Activated T-cell treated with anti-CD3 and anti-CD28 coated beads, Interleukin-2, amount 50 U/mL, for 72 hours (primary cell): Measurements from ENCODE around the gene ZNF283. TPM values are rescaled to one million over a fixed set of nuclear protein-coding genes. Genes with fewer than 3 reads are reported as not detected.
"Not testable (repeated sequence)": the region's sequence is repeated elsewhere in the genome, so short reads cannot be mapped to it uniquely, and the experiment has no call there.

ENCODE experiments used
- ATAC-seq, 2 donors: fragments of 150-1000 bp; cut with Tn5 transposase; replicated peaks in 1 of 2; 2 replicates each; pipeline ENCODE4 v1.10.0; 2021; ENCODE audit warnings: moderate library complexity in 2 of 2, mild to moderate bottlenecking in 1 of 2
- DNase-seq, 2 donors: peaks; one replicate each; pipeline ENCODE4 v3.0.0; 2021 to 2022; ENCODE audit warnings: mixed read lengths in 1 of 2
- H3K27ac Mint-ChIP-seq: one replicate; pipeline ENCODE4 v1.8.0; 2022; ENCODE audit warnings: mild to moderate bottlenecking, moderate library complexity, mixed read lengths
- H3K27me3 Mint-ChIP-seq: one replicate; pipeline ENCODE4 v1.8.0; 2022; ENCODE audit warnings: low read depth, mixed read lengths
- H3K36me3 Mint-ChIP-seq, 2 donors: one replicate each; pipeline ENCODE4 v1.8.0; 2022; ENCODE audit warnings: mixed read lengths in 2 of 2, mild to moderate bottlenecking in 1 of 2; ENCODE audit not compliant: insufficient read depth in 2 of 2
- H3K4me1 Mint-ChIP-seq: one replicate; pipeline ENCODE4 v1.8.0; 2022; ENCODE audit warnings: low read depth, mixed read lengths
- H3K4me3 Mint-ChIP-seq, 2 donors: one replicate each; pipeline ENCODE4 v1.8.0; 2022; ENCODE audit warnings: mild to moderate bottlenecking in 2 of 2, mixed read lengths in 2 of 2, moderate library complexity in 2 of 2
- H3K9me3 Mint-ChIP-seq, 2 donors: one replicate each; pipeline ENCODE4 v1.8.0; 2022; ENCODE audit warnings: mixed read lengths in 2 of 2
- total RNA-seq, 2 donors: library from RNA; stranded (reverse); gene quantifications; one replicate each; pipeline ENCODE4 v1.2.3, GENCODE V29; 2022

ZNF283 gene
- total RNA-seq, 2 donors from 2014 or later, result 6.9 to 7.3 TPM

GRCh38 chr19:43824572-43824971 lies 2.5 kb upstream of the ZNF283 start:
- peaks cover 29% of the 10 kb centered on the region for H3K4me1 Mint-ChIP-seq
- DNase-seq, ATAC-seq, H3K27ac Mint-ChIP-seq, H3K4me3 Mint-ChIP-seq: not testable (repeated sequence)
- peaks cover 11 to 22% of the 10 kb centered on the region in 2 donors for H3K36me3 Mint-ChIP-seq
- H3K9me3 Mint-ChIP-seq, result peaks cover 8 to 13% of the 10 kb centered on the region in 2 donors
- H3K27me3 Mint-ChIP-seq, result peaks cover 21% of the 10 kb centered on the region

GRCh38 chr19:43839139-43839538 lies 12.0 kb downstream of the ZNF283 start:
- H3K4me3 Mint-ChIP-seq, result no peak overlapping the region
- H3K4me1 Mint-ChIP-seq, result no peaks in the 10 kb centered on the region
- no peaks in the 10 kb centered on the region for H3K27me3 Mint-ChIP-seq
- ATAC-seq (no peak), DNase-seq (no peak)
- peaks cover 44 to 78% of the 10 kb centered on the region in 2 donors for H3K36me3 Mint-ChIP-seq
- peaks cover 13 to 30% of the 10 kb centered on the region in 2 donors for H3K9me3 Mint-ChIP-seq
- no peak overlapping the region for H3K27ac Mint-ChIP-seq

- DNase-seq (no peak), ATAC-seq (no peak)
- H3K36me3 Mint-ChIP-seq, result peaks cover 42 to 77% of the 10 kb centered on the region in 2 donors
- H3K27ac Mint-ChIP-seq, result no peak overlapping the region
- no peaks in the 10 kb centered on the region for H3K27me3 Mint-ChIP-seq
- H3K9me3 Mint-ChIP-seq, result peaks cover 11 to 28% of the 10 kb centered on the region in 2 donors
- H3K4me3 Mint-ChIP-seq, result no peak overlapping the region
- H3K4me1 Mint-ChIP-seq, result no peaks in the 10 kb centered on the region
Measured at GRCh38 chr19:43842007-43842406, 14.9 kb downstream of the ZNF283 start.

DNA sequence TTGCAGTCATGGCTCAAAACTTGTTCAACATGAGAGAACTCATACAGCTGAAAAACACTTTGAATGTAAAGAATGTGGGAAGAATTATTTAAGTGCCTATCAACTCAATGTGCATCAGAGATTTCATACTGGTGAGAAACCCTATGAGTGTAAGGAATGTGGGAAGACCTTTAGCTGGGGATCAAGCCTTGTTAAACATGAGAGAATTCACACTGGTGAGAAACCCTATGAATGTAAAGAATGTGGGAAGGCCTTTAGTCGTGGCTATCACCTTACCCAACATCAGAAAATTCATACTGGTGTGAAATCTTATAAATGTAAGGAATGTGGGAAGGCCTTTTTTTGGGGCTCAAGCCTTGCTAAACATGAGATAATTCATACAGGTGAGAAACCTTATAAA lies 20.1 kb downstream of the ZNF283 start:
- no peak overlapping the region for H3K4me3 Mint-ChIP-seq
- ATAC-seq (no peak), DNase-seq (no peak)
- H3K4me1 Mint-ChIP-seq, result no peaks in the 10 kb centered on the region
- no peaks in the 10 kb centered on the region for H3K27me3 Mint-ChIP-seq
- no peak overlapping the region for H3K27ac Mint-ChIP-seq
- H3K36me3 Mint-ChIP-seq, result peaks cover 28 to 58% of the 10 kb centered on the region in 2 donors
- peaks cover 13 to 27% of the 10 kb centered on the region in 2 donors for H3K9me3 Mint-ChIP-seq

DNA sequence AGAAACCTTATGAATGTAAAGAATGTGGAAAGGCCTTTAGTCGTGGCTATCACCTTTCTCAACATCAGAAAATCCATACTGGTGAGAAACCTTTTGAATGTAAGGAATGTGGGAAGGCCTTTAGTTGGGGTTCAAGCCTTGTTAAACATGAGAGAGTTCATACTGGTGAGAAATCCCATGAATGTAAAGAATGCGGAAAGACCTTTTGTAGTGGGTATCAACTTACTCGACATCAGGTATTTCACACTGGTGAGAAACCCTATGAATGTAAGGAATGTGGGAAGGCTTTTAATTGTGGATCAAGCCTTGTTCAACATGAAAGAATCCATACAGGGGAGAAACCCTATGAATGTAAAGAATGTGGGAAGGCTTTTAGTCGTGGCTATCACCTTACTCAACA lies 20.8 kb downstream of the ZNF283 start:
- H3K36me3 Mint-ChIP-seq, result peaks cover 33 to 59% of the 10 kb centered on the region in 2 donors
- H3K9me3 Mint-ChIP-seq, result peaks cover 13 to 33% of the 10 kb centered on the region in 2 donors
- no peaks in the 10 kb centered on the region for H3K27me3 Mint-ChIP-seq

GRCh38 chr19:43848821-43849220 lies 21.7 kb downstream of the ZNF283 start:
- no peaks in the 10 kb centered on the region for H3K4me1 Mint-ChIP-seq
- H3K9me3 Mint-ChIP-seq, result peaks cover 13 to 34% of the 10 kb centered on the region in 2 donors

More for the DNA sequence above, 20.8 kb downstream of the ZNF283 start:
- no peak for DNase-seq
- no peak overlapping the region for H3K4me3 Mint-ChIP-seq
- no peak for ATAC-seq
- no peaks in the 10 kb centered on the region for H3K4me1 Mint-ChIP-seq
- H3K27ac Mint-ChIP-seq, result no peak overlapping the region

DNA sequence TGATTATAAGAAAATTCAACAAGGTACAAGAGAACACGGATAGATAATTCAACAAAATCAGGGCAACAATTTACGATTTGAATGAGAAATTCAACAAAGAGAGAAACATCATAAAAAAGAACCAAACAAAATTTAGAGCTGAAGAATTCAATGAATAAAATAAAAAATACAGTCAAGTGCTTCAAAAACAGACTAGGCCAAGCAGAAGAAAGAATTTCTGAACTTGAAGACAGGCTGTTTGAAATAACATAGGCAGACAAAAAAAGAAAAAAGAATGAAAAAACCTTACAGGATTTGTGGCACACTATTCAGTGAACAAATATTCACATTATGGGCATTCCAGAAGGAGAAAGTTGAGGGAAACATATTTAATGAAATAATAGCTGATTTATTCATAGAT lies 31.1 kb downstream of the ZNF283 start:
- Mint-ChIP-seq H3K9me3 (peaks cover 20 to 25% of the 10 kb centered on the region in 2 donors), H3K36me3 (peaks cover 12 to 32% of the 10 kb centered on the region in 2 donors), H3K27me3 (no peaks in the 10 kb centered on the region), H3K4me1 (no peaks in the 10 kb centered on the region), H3K4me3 (no peak overlapping the region), H3K27ac (no peak overlapping the region)
- DNase-seq (no peak), ATAC-seq (no peak)

More at GRCh38 chr19:43848821-43849220, 21.7 kb downstream of the ZNF283 start:
- H3K27me3 Mint-ChIP-seq, result no peaks in the 10 kb centered on the region
- H3K36me3 Mint-ChIP-seq, result peaks cover 34 to 57% of the 10 kb centered on the region in 2 donors
- H3K27ac Mint-ChIP-seq, result no peak overlapping the region
- DNase-seq, result no peak
- no peak for ATAC-seq
- H3K4me3 Mint-ChIP-seq, result no peak overlapping the region

GRCh38 chr19:43866923-43867322 lies 39.8 kb downstream of the ZNF283 start:
- ATAC-seq, H3K27me3 Mint-ChIP-seq, H3K27ac Mint-ChIP-seq, DNase-seq, H3K4me1 Mint-ChIP-seq, H3K4me3 Mint-ChIP-seq: not testable (repeated sequence)
- Mint-ChIP-seq H3K36me3 (peaks cover 4 to 24% of the 10 kb centered on the region in 2 donors), H3K9me3 (peaks cover 8 to 10% of the 10 kb centered on the region in 2 donors)

DNA sequence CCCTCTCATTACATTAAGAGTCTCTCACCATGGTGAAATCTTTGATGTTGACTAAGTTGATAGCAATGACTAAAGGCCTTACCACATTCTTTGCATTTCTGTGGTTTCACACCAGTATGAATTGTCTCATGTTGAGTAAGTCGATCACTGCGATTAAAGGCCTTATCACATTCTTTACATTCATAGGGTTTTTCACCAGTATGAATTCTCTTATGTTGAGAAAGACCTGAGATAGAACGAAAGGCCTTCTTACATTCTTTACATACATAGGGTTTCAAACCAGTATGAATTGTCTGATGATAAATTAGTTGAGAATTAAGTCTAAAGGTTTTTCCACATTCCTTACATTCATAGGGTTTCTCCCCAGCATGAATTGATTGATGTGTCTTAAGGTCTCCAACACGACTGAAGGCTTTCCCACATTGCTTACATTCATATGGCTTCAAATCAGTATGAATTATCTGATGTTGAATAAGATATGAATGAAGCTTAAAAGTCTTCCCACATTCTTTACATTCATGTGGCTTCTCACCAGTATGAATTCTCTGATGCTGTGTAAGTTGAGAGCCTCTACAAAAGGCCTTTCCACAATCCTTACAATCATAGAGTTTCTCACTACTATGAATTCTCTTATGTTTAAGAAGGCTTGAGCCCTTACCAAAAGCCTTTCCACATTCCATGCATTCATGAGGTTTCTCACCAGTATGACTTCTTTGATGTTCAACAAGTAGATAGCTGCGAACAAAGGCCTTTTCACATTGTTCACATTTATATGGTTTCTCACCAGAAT lies 45.6 kb downstream of the ZNF283 start:
- Mint-ChIP-seq H3K4me3 (no peak overlapping the region), H3K27ac (no peak overlapping the region), H3K27me3 (no peaks in the 10 kb centered on the region), H3K4me1 (no peaks in the 10 kb centered on the region), H3K36me3 (peaks cover 14 to 44% of the 10 kb centered on the region in 2 donors), H3K9me3 (peaks cover 25 to 32% of the 10 kb centered on the region in 2 donors)
- ATAC-seq (no peak), DNase-seq (no peak)

DNA sequence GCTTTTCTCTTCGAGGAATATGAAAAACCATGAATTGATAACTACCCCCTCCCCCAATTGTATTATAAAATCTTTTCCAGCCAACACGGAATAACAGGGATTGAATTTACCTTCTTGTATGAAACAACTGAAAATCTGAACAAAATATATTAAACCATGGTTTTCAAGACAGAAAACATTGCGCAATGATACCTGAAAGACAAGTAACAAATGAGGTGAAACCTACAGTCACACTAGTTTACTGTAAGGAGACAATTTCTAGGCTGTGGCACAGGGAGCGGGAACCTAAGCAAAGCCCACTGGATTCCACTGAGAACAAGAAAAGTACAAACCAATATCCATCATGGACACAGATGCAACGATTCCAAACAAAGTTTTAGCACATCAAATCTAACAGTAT lies 53.4 kb downstream of the ZNF283 start:
- Mint-ChIP-seq H3K4me3 (no peak overlapping the region), H3K4me1 (no peaks in the 10 kb centered on the region), H3K27me3 (no peaks in the 10 kb centered on the region), H3K9me3 (peaks cover 29 to 34% of the 10 kb centered on the region in 2 donors), H3K27ac (no peak overlapping the region), H3K36me3 (peaks cover 27 to 38% of the 10 kb centered on the region in 2 donors)
- ATAC-seq (no peak), DNase-seq (no peak)

GRCh38 chr19:43883864-43884263 lies 56.7 kb downstream of the ZNF283 start, which contains the start of gene ZNF404:
Gene ZNF404 (minus strand): TSS chr19:43883964.
- Mint-ChIP-seq H3K27me3 (no peaks in the 10 kb centered on the region), H3K27ac (no peak within 1 kb of the TSS), H3K9me3 (peaks cover 28% of the 10 kb centered on the region in 2 donors), H3K36me3 (peaks cover 24 to 33% of the 10 kb centered on the region in 2 donors), H3K4me1 (no peaks in the 10 kb centered on the region), H3K4me3 (no peak within 1 kb of the TSS)
- ATAC-seq (no peak), DNase-seq (no peak)

DNA sequence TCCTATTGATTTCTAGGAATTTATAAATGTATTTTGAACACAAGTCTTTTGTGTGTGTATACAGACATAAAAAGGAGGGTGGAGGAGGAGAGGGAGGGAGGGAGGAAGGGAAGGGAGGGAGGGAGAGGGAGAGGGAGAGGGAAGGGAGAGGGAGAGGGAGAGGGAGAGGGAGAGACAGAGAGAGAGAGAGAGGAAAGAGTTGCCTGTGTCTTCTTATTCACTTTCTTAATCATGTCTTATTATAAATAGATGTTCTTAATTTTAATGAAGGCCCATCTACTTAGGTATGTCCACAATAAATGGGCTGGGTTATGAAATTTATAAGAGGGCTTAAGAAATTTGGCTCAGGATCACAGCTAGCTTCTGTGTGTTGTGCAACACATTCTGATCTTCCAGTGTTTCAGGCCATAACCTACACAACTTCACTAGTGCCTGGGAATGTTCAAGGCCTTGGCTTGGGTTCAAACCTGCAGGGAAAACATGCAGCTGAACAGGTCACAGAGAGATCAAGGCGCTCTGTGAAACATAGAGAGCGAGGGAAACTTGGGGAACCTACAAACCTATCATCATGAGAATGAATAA lies 68.7 kb downstream of the ZNF283 start:
- Mint-ChIP-seq H3K4me1 (peaks cover 7% of the 10 kb centered on the region), H3K36me3 (peaks cover 19 to 26% of the 10 kb centered on the region in 2 donors), H3K27me3 (no peaks in the 10 kb centered on the region), H3K9me3 (peaks cover 16 to 20% of the 10 kb centered on the region in 2 donors), H3K27ac (no peak overlapping the region), H3K4me3 (no peak overlapping the region)
- DNase-seq (no peak), ATAC-seq (no peak)
